IPS-18c (cell line): ENCODE results near the gene MRTFA.

Experiments
- H3K4me3 ChIP-seq: 2 replicates; pipeline ENCODE4 v1.7.0; 2013; ENCODE audit warnings: low read depth, mild to moderate bottlenecking, low read length, moderate library complexity; ENCODE audit not compliant: insufficient read depth
- H3K9me3 ChIP-seq: one replicate; pipeline ENCODE4 v1.6.1; 2013; ENCODE audit warnings: mild to moderate bottlenecking, low read length, moderate library complexity; ENCODE audit not compliant: control insufficient read depth, insufficient read depth

MRTFA gene

GRCh38 chr22:40451210-40451609 is 185.3 kb downstream of the MRTFA start:
- Histone ChIP-seq H3K4me3 (no peak overlapping the region), H3K9me3 (no peaks in the 10 kb centered on the region)

GRCh38 chr22:40450616-40451015 is 185.9 kb downstream of the MRTFA start:
- H3K9me3 ChIP-seq = no peaks in the 10 kb centered on the region
- no peak overlapping the region for H3K4me3 ChIP-seq

GRCh38 chr22:40449676-40450035 is 186.9 kb downstream of the MRTFA start:
- Histone ChIP-seq H3K9me3 (peaks cover 3% of the 10 kb centered on the region), H3K4me3 (no peak overlapping the region)

GRCh38 chr22:40446203-40446602 is 190.3 kb downstream of the MRTFA start:
- H3K4me3 ChIP-seq = no peak overlapping the region
- peaks cover 5% of the 10 kb centered on the region for H3K9me3 ChIP-seq

GRCh38 chr22:40444178-40444831 is 192.2 kb downstream of the MRTFA start:
- Histone ChIP-seq H3K4me3 (no peak overlapping the region), H3K9me3 (peaks cover 5% of the 10 kb centered on the region)

GRCh38 chr22:40443732-40444131 is 192.8 kb downstream of the MRTFA start:
- Histone ChIP-seq H3K9me3 (peaks cover 5% of the 10 kb centered on the region), H3K4me3 (no peak overlapping the region)

- no peak overlapping the region for H3K4me3 ChIP-seq
- H3K9me3 ChIP-seq = peaks cover 5% of the 10 kb centered on the region
These were observed 194.6 kb downstream of the MRTFA start for GRCh38 chr22:40441761-40442390.

GRCh38 chr22:40436505-40437431 is 199.8 kb downstream of the MRTFA start:
- H3K4me3 ChIP-seq = no peak overlapping the region

GRCh38 chr22:40434745-40435144 is 201.8 kb downstream of the MRTFA start:
- no peak overlapping the region for H3K4me3 ChIP-seq
- no peaks in the 10 kb centered on the region for H3K9me3 ChIP-seq

More at GRCh38 chr22:40436505-40437431, 199.8 kb downstream of the MRTFA start:
- no peaks in the 10 kb centered on the region for H3K9me3 ChIP-seq

- Histone ChIP-seq H3K4me3 (no peak overlapping the region), H3K9me3 (no peaks in the 10 kb centered on the region)
These were observed 202.4 kb downstream of the MRTFA start for GRCh38 chr22:40434106-40434505.

GRCh38 chr22:40433416-40434090 is 203.0 kb downstream of the MRTFA start:
- no peak overlapping the region for H3K4me3 ChIP-seq
- H3K9me3 ChIP-seq = no peaks in the 10 kb centered on the region

- no peak overlapping the region for H3K4me3 ChIP-seq
- no peaks in the 10 kb centered on the region for H3K9me3 ChIP-seq
These were observed 203.9 kb downstream of the MRTFA start for GRCh38 chr22:40432625-40433024.

- H3K4me3 ChIP-seq = no peak overlapping the region
- no peaks in the 10 kb centered on the region for H3K9me3 ChIP-seq
These were observed 204.4 kb downstream of the MRTFA start for GRCh38 chr22:40432157-40432556.

GRCh38 chr22:40430991-40431390 is 205.5 kb downstream of the MRTFA start:
- Histone ChIP-seq H3K9me3 (no peaks in the 10 kb centered on the region), H3K4me3 (no peak overlapping the region; the same call in 1 of the 2 replicates)

- Histone ChIP-seq H3K9me3 (no peaks in the 10 kb centered on the region), H3K4me3 (no peak overlapping the region)
These were observed 207.0 kb downstream of the MRTFA start for GRCh38 chr22:40429481-40429880.

- no peak overlapping the region for H3K4me3 ChIP-seq
These were observed 207.7 kb downstream of the MRTFA start for GRCh38 chr22:40428796-40429195.

GRCh38 chr22:40426594-40427333 is 209.8 kb downstream of the MRTFA start:
- Histone ChIP-seq H3K9me3 (no peaks in the 10 kb centered on the region), H3K4me3 (no peak overlapping the region)

More at GRCh38 chr22:40428796-40429195, 207.7 kb downstream of the MRTFA start:
- no peaks in the 10 kb centered on the region for H3K9me3 ChIP-seq
